K562 (cell line): ENCODE measurements around the gene RPTOR. TPM values are rescaled to one million over a fixed set of nuclear protein-coding genes. Genes with fewer than 3 reads are reported as not detected.

Source experiments
- ATAC-seq: fragments of 200-7000 bp; cut with Tn5 transposase; 3 replicates; pipeline ENCODE4 v1.9.1; 2020; ENCODE audit warnings: moderate library complexity
- BruUV-seq: library from RNA; stranded (reverse); fragments of 400-500 nt; replicated peaks from 2 replicates; lab custom pipeline; 2021; lab: Mats Ljungman, UMichigan
- CTCF ChIA-PET: fragments of 300-600 bp; formaldehyde crosslinking; extraction: SDS; loops from one replicate; lab custom pipeline; 2021; ENCODE audit warnings: low intra/inter-chr PET ratio; lab: Yijun Ruan, JAX
- POLR2A ChIA-PET: fragments of 300-600, 350-650 bp; sonication (Branson Sonifier 250); formaldehyde crosslinking; extraction: SDS; loops from one replicate; lab custom pipeline; 2021; ENCODE audit warnings: antibody characterized with exemption, inconsistent platforms; lab: Yijun Ruan, JAX
- DNase-seq, 4 experiments: peaks; one replicate each; pipeline versions ENCODE4 v3.0.0 to v3.0.0-alpha.2; 2011 to 2018; ENCODE audit warnings: low spot score in 3 of 4, mixed read lengths in 3 of 4; ENCODE audit errors: extremely low read depth in 1 of 4
- FAIRE-seq: peaks from 2 replicates; lab custom pipeline; 2011; peaks lifted over from hg19 to GRCh38; lab: Jason Lieb, UNC
- H2AFZ ChIP-seq: 2 replicates; pipeline ENCODE4 v1.6.0; 2011; ENCODE audit warnings: low read depth, low read length, control low read depth, inconsistent platforms
- H3K27ac ChIP-seq: fragments of 200-600 bp; 3 replicates; pipeline ENCODE4 v1.8.0; 2011; ENCODE audit warnings: low read depth, mild to moderate bottlenecking, control low read depth, inconsistent platforms, low read length, moderate library complexity, mixed read lengths; ENCODE audit errors: extremely low read depth
- H3K27me3 ChIP-seq, 2 experiments: fragments of 300-600 bp in 1 of 2; 2 replicates in 1 of 2; 3 replicates in 1 of 2; pipeline versions ENCODE4 v1.6.0 to v1.8.0; 2011; ENCODE audit warnings: inconsistent platforms in 2 of 2, low read length in 2 of 2, mild to moderate bottlenecking in 1 of 2, mixed read lengths in 1 of 2, moderate library complexity in 1 of 2; ENCODE audit not compliant: control insufficient read depth in 2 of 2, insufficient read depth in 2 of 2
- H3K36me3 ChIP-seq: fragments of 300-600 bp; 3 replicates; pipeline ENCODE4 v1.8.0; 2011; ENCODE audit warnings: mild to moderate bottlenecking, low read length, inconsistent platforms; ENCODE audit not compliant: control insufficient read depth, insufficient read depth
- H3K4me1 ChIP-seq, 2 experiments: fragments of 200-600 bp in 1 of 2; replicated peaks in 1 of 2; 2 replicates in 1 of 2; 3 replicates in 1 of 2; pipeline versions ENCODE4 v1.5.1 to v1.8.0; 2011; ENCODE audit warnings: inconsistent platforms in 2 of 2, low read length in 2 of 2, mild to moderate bottlenecking in 1 of 2, mixed read lengths in 1 of 2, moderate library complexity in 1 of 2; ENCODE audit not compliant: control insufficient read depth in 2 of 2, insufficient read depth in 2 of 2
- H3K4me2 ChIP-seq: 2 replicates; pipeline ENCODE4 v1.6.1; 2011; ENCODE audit warnings: low read length, control low read depth, inconsistent platforms, mixed read lengths; ENCODE audit not compliant: insufficient read depth
- H3K4me3 ChIP-seq: fragments of 200-600 bp; sonication (generic), shearing (Covaris generic); 2 replicates; pipeline ENCODE4 v1.5.1; 2016; ENCODE audit warnings: control low read depth, inconsistent platforms
- H3K79me2 ChIP-seq: fragments of 200-600 bp; 3 replicates; pipeline ENCODE4 v1.8.0; 2011; ENCODE audit warnings: low read length, inconsistent platforms; ENCODE audit not compliant: control insufficient read depth, insufficient read depth
- H3K9ac ChIP-seq, 2 experiments: 2 replicates each; pipeline versions ENCODE4 v1.6.0 to v1.6.1; 2011; ENCODE audit warnings: low read depth in 2 of 2, low read length in 2 of 2, control low read depth in 1 of 2, inconsistent platforms in 1 of 2, mild to moderate bottlenecking in 1 of 2, mixed read lengths in 1 of 2; ENCODE audit not compliant: insufficient read depth in 1 of 2
- H3K9me1 ChIP-seq: one replicate; pipeline ENCODE4 v1.6.0; 2011; ENCODE audit warnings: inconsistent platforms, mild to moderate bottlenecking, low read length, moderate library complexity; ENCODE audit not compliant: control insufficient read depth, insufficient read depth
- H3K9me3 ChIP-seq: replicated peaks from 2 replicates; pipeline ENCODE4 v1.5.1; 2011; ENCODE audit warnings: low read depth, low read length, inconsistent platforms; ENCODE audit not compliant: control insufficient read depth, insufficient read depth
- H4K20me1 ChIP-seq: replicated peaks from 2 replicates; pipeline ENCODE4 v1.6.1; 2011; ENCODE audit warnings: low read length, inconsistent platforms, mixed read lengths; ENCODE audit not compliant: control insufficient read depth, insufficient read depth
- BDP1 ChIP-seq: IDR thresholded peaks from 3 replicates; pipeline ENCODE4 v1.6.1; 2011; ENCODE audit not compliant: insufficient read length, insufficient read depth
- BRD4 ChIP-seq: fragments of 200-600 bp; sonication (generic); IDR thresholded peaks from 2 replicates; pipeline ENCODE4 v1.6.1; 2017; ENCODE audit warnings: inconsistent platforms
- ETS1 ChIP-seq: conservative IDR thresholded peaks from 2 replicates; pipeline ENCODE4 v1.6.1; 2011; ENCODE audit warnings: low read depth, mild to moderate bottlenecking, low read length; ENCODE audit not compliant: control insufficient read depth
- HDGF ChIP-seq: fragments of 450-650 bp; IDR thresholded peaks from 2 replicates; pipeline ENCODE4 v1.6.1; 2016
- MAFK ChIP-seq: IDR thresholded peaks from 2 replicates; pipeline ENCODE4 v1.6.1; 2011; ENCODE audit warnings: low read length, improper control_type of control experiment
- SIRT6 ChIP-seq: IDR thresholded peaks from one replicate; pipeline ENCODE4 v1.6.1; 2012; ENCODE audit warnings: low read depth, mild to moderate bottlenecking, control low read depth, inconsistent platforms, low read length, moderate library complexity
- SMC3 ChIP-seq: conservative IDR thresholded peaks from 2 replicates; pipeline ENCODE4 v1.6.1; 2011; ENCODE audit warnings: low read depth, low read length, improper control_type of control experiment; ENCODE audit not compliant: insufficient read depth
- SOX6 ChIP-seq: fragments of 450-650 bp; IDR thresholded peaks from 2 replicates; pipeline ENCODE4 v1.6.1; 2014; ENCODE audit warnings: mild to moderate bottlenecking
- ZNF444 ChIP-seq: fragments of 250-450 bp; sonication (Bioruptor Pico); IDR thresholded peaks from 2 replicates; pipeline ENCODE4 v1.4.0; 2020; ENCODE audit warnings: mild to moderate bottlenecking, moderate library complexity
- WGBS: fragments of 100-300 bp; shearing (Covaris generic); methylation state at CpG from one replicate; pipeline ENCODE4 v1.1.6; 2016; ENCODE audit warnings: low coverage, mixed read lengths; ENCODE audit not compliant: insufficient coverage; ENCODE audit errors: missing lambda C conversion rate; 5-methylcytosine and 5-hydroxymethylcytosine counted together
- in situ Hi-C: fragments of 300-500 bp; cut with MboI; formaldehyde crosslinking; loops from 4 replicates; pipeline ENCODE4 v1.15.0; 2018; ENCODE audit warnings: inconsistent platforms, mixed read lengths
- intact Hi-C: fragments of 100-400 bp; cut with micrococcal nuclease; formaldehyde crosslinking; loops from 2 replicates; pipeline ENCODE4 v1.14.2; 2022
- polyA plus RNA-seq, 8 experiments: library from polyadenylated mRNA; depleted of rRNA in 4 of 8; stranded (reverse) in 5 of 8; unstranded in 3 of 8; fragments of >200 nt; fragmentation: Nextera tagmentation in 2 of 8; fragmentation: Illumina TruSeq in 1 of 8; extraction: Ambion mirVana in 2 of 8; extraction: Trizol in 1 of 8; gene quantifications; 2 replicates each; pipeline versions ENCODE4 v1.2.1 to v1.2.3, GENCODE V29; 2011 to 2014; ENCODE audit warnings: inconsistent platforms in 1 of 8, missing spikeins in 1 of 8
- total RNA-seq, 7 experiments: library from RNA; depleted of rRNA in 6 of 7; stranded (reverse); fragments of >200 nt in 6 of 7; fragmentation: Illumina TruSeq in 2 of 7; extraction: Trizol in 2 of 7; gene quantifications; 2 replicates each; pipeline versions ENCODE4 v1.2.1 to v1.2.3, GENCODE V29; 2011 to 2021; ENCODE audit warnings: low replicate concordance in 1 of 7
- TF ChIP-seq, protein P1 (sequence below): fragments of 450-650 bp; IDR thresholded peaks from 2 replicates; pipeline ENCODE4 v1.7.1; 2018; ENCODE audit warnings: mild to moderate bottlenecking, low read depth; ENCODE audit not compliant: partially characterized antibody

RPTOR gene
- total and polyA plus RNA-seq, 9 of the 15 experiments (the other 6 are each of a cell fraction or from before 2014, with no cell fraction given), result 0.24 to 54.1 (median 10.2) TPM

DNA sequence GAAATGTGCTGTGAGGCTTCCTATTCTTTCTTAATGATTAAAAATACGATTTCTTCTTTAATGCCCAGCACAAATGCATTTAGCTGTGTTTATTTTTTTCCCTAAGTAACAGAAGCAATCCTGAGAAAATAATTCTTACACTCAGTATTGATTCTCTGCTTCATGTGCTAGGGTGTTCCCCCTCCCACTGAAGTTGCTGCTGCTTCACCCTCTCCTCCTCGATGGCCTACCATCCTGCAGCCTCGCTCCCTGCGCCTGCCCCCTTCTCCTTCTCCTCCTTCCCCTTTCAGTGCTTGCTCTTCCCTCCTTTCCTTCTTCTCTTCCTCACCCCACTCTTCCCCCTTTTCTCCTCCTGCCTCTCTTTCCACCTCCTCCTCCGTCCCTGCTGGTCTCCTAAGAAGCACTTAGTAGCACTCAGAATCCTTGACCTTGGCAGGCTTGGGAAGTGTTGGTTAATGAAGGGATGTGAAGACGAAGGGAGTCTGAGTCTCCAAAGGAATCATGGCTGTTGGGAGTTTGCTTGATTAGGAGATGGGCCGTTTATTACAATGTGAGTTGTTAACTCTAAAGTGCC lies 119.7 kb downstream of the RPTOR start:
- no peak overlapping the region for H3K4me3 ChIP-seq
- H3K9me1 ChIP-seq, result peaks cover 4% of the 10 kb centered on the region
- TF ChIP-seq BDP1 (no peak), HDGF (0 out of 2 replicates have a peak, but pooled peaks have one; percentile 49)
- peaks cover 23 to 25% of the 10 kb centered on the region in 2 experiments for H3K4me1 ChIP-seq
- in situ Hi-C loops, result no loop called here
- DNase-seq (no peak), FAIRE-seq (no peak), ATAC-seq (peak; percentile 21; the same call in 1 of the 3 replicates)
- intact Hi-C loops, result no loop called here
- H2AFZ ChIP-seq, result no peak overlapping the region
- no peak overlapping the region for H3K9ac ChIP-seq
- H3K36me3 ChIP-seq, result 0 out of 3 replicates have a peak, but pooled peaks cover 7% of the 10 kb centered on the region
- peaks cover 48% of the 10 kb centered on the region for H3K79me2 ChIP-seq
- POLR2A ChIA-PET, result interaction anchor here (0.7 kb wide), 1 partner anchor 275 kb away, joined by 4 read pairs; no protein-coding TSS in a partner anchor
- H3K27me3 ChIP-seq, result no peaks in the 10 kb centered on the region
- no peaks in the 10 kb centered on the region for H3K9me3 ChIP-seq
- CTCF ChIA-PET, result no interaction called here
- H3K27ac ChIP-seq, result no peak overlapping the region
- H3K4me2 ChIP-seq, result no peak overlapping the region; the same call in 1 of the 2 replicates
- 28% methylated on average over 7 of the region's 7 CpGs for WGBS
- BruUV-seq, result no TSS peak
- peaks cover 9% of the 10 kb centered on the region for H4K20me1 ChIP-seq

DNA sequence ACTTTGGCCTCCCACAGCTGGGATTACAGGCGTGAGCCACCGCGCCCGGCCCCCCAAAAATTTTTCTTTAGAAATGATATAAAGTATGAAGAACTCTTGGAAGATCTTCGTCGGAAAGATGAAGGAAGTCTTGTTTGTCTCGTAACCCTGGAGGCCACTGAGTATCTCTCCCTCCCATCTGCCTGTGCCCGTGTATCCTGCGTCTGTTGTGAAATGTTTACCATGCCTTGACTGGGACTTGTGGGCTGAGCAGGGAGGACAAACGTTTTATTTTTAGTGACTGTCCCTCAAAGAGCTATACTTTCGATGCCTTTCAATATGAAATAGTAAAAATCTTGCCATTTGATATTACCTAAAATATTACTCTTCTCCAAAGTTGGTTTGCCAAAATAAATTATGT lies 121.2 kb downstream of the RPTOR start:
- in situ Hi-C loops, result no loop called here
- Histone ChIP-seq H3K27me3 (no peaks in the 10 kb centered on the region), H3K9ac (no peak overlapping the region), H3K4me1 (peaks cover 19 to 21% of the 10 kb centered on the region in 2 experiments), H3K4me3 (no peak overlapping the region), H4K20me1 (peaks cover 9% of the 10 kb centered on the region), H3K4me2 (no peak overlapping the region), H3K9me3 (no peaks in the 10 kb centered on the region), H3K9me1 (peaks cover 4% of the 10 kb centered on the region), H2AFZ (no peak overlapping the region), H3K79me2 (peaks cover 56% of the 10 kb centered on the region), H3K36me3 (0 out of 3 replicates have a peak, but pooled peaks cover 7% of the 10 kb centered on the region), H3K27ac (no peak overlapping the region)
- POLR2A ChIA-PET, result no interaction called here
- FAIRE-seq (no peak), ATAC-seq (no peak), DNase-seq (no peak)
- intact Hi-C loops, result no loop called here
- 61% methylated on average over 7 of the region's 11 CpGs for WGBS
- BruUV-seq, result no TSS peak
- CTCF ChIA-PET, result interaction anchor here (0.6 kb wide), 1 partner anchor 18 kb away, joined by 3 read pairs; no protein-coding TSS in a partner anchor
- TF ChIP-seq, protein P1, sequence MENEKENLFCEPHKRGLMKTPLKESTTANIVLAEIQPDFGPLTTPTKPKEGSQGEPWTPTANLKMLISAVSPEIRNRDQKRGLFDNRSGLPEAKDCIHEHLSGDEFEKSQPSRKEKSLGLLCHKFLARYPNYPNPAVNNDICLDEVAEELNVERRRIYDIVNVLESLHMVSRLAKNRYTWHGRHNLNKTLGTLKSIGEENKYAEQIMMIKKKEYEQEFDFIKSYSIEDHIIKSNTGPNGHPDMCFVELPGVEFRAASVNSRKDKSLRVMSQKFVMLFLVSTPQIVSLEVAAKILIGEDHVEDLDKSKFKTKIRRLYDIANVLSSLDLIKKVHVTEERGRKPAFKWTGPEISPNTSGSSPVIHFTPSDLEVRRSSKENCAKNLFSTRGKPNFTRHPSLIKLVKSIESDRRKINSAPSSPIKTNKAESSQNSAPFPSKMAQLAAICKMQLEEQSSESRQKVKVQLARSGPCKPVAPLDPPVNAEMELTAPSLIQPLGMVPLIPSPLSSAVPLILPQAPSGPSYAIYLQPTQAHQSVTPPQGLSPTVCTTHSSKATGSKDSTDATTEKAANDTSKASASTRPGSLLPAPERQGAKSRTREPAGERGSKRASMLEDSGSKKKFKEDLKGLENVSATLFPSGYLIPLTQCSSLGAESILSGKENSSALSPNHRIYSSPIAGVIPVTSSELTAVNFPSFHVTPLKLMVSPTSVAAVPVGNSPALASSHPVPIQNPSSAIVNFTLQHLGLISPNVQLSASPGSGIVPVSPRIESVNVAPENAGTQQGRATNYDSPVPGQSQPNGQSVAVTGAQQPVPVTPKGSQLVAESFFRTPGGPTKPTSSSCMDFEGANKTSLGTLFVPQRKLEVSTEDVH, result no peak
- TF ChIP-seq SOX6 (no peak), ETS1 (no peak), SMC3 (no peak), MAFK (no peak), SIRT6 (no peak), BRD4 (no peak), ZNF444 (no peak)
